Stomach smooth muscle (tissue), 2 donors: Measurements from ENCODE around the gene POGK.

Source experiments
- H3K27ac ChIP-seq: one replicate; pipeline ENCODE4 v1.7.0; 2013; ENCODE audit warnings: mild to moderate bottlenecking, low read length, inconsistent platforms
- H3K27me3 ChIP-seq, 2 donors: one replicate each; pipeline ENCODE4 v1.7.0; 2013; ENCODE audit warnings: low read length in 2 of 2; ENCODE audit not compliant: insufficient read depth in 2 of 2, control insufficient read depth in 1 of 2
- H3K36me3 ChIP-seq, 2 donors: one replicate each; pipeline ENCODE4 v1.7.0; 2013; ENCODE audit warnings: low read length in 2 of 2; ENCODE audit not compliant: control insufficient read depth in 2 of 2, insufficient read depth in 2 of 2
- H3K4me1 ChIP-seq: one replicate; pipeline ENCODE4 v1.7.0; 2013; ENCODE audit warnings: low read length; ENCODE audit not compliant: control insufficient read depth, insufficient read depth
- H3K4me3 ChIP-seq, 2 donors: one replicate each; pipeline ENCODE4 v1.7.0; 2013; ENCODE audit warnings: low read length in 2 of 2
- H3K9ac ChIP-seq, 2 donors: one replicate each; pipeline ENCODE4 v1.7.0; 2013; ENCODE audit warnings: low read length in 2 of 2, mild to moderate bottlenecking in 1 of 2
- H3K9me3 ChIP-seq, 2 donors: one replicate each; pipeline ENCODE4 v1.7.0; 2013; ENCODE audit warnings: low read length in 2 of 2; ENCODE audit not compliant: control insufficient read depth in 2 of 2
- donor health status: healthy.
- donor health status: Pancreatic carcinoma.

Gene POGK

DNA sequence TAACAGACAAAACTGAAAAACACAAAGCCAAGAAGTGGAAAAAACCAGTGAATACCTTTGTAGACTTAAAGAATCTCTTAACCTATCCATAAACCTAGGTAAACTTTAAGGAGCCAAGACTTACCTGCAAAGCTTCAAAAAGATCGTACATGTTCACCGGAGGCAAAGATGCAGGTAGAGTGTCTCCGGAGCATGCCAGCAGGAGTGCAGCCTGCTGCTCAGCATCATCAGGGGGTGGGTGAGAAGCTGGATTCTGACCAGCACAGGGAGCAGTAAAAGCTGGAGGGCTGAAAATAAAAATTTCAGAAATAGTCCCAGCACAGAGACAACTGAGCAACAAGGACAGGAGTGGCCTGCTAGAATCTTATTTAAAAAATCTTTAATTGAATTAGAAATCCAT lies 18.7 kb downstream of the POGK start:
- no peak overlapping the region for H3K27ac ChIP-seq
- no peak overlapping the region for H3K9ac ChIP-seq
- no peaks in the 10 kb centered on the region for H3K9me3 ChIP-seq
- H3K4me1 ChIP-seq = no peaks in the 10 kb centered on the region
- H3K27me3 ChIP-seq = no peaks in the 10 kb centered on the region
- peaks cover 39 to 45% of the 10 kb centered on the region in 2 donors for H3K36me3 ChIP-seq
- no peak overlapping the region for H3K4me3 ChIP-seq

DNA sequence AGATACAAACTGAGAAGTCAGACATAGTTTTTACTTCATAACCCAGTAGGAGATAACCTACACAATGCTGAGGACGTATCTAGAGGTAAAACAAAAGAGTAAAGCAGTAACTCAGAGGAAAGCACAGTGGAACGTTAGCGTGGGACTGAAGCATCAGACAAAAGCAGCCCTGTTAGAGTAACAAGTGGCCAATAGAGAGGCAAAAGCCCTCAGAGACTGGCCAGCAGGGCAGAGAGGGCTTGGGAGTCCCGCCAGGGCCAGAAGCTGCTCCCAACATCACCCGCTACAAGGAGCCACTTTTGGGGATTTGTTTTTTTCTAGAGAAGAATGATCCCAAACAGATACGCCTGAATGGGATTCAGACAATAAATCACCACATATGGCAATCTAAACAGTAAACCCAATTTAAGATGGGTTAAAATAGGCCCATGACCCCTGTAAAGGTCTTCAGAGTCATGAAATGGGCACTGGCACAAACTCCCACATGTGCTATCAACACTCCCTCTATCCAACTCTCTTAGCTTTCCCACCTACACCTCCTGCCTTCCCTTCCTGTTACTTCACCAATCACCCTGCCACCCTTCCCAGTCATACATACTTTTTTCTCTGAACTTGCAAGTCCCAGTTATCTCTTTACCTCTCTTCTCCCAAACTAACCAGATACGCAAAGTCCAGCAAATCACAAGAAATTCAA lies 19.6 kb downstream of the POGK start:
- H3K36me3 ChIP-seq = peaks cover 35 to 36% of the 10 kb centered on the region in 2 donors
- no peak overlapping the region for H3K4me3 ChIP-seq
- no peak overlapping the region for H3K27ac ChIP-seq
- H3K9ac ChIP-seq = no peak overlapping the region
- no peaks in the 10 kb centered on the region for H3K27me3 ChIP-seq
- H3K4me1 ChIP-seq = no peaks in the 10 kb centered on the region
- H3K9me3 ChIP-seq = no peaks in the 10 kb centered on the region

DNA sequence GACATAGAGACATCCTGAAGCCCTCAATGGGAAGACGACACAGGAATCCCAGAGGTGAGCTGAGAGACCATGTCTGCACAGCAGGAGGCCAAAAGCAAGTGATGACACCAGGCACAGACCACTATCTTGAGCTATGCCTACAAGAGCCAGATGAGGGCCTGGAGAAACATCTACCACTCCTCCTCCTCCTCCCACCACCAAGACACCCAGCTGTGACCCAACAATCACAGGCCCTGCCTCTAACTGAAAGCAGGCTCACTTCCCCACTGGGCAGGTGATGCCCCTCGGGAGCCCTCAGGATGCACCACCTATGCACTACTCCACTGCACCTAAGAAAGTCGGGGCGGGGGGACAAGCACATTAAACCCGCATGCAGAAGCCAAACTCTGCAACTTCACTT lies 20.3 kb downstream of the POGK start:
- no peak overlapping the region for H3K4me3 ChIP-seq
- H3K9ac ChIP-seq = no peak overlapping the region
- no peaks in the 10 kb centered on the region for H3K27me3 ChIP-seq
- no peaks in the 10 kb centered on the region for H3K9me3 ChIP-seq
- peaks cover 35% of the 10 kb centered on the region in 2 donors for H3K36me3 ChIP-seq
- H3K27ac ChIP-seq = no peak overlapping the region
- no peaks in the 10 kb centered on the region for H3K4me1 ChIP-seq

DNA sequence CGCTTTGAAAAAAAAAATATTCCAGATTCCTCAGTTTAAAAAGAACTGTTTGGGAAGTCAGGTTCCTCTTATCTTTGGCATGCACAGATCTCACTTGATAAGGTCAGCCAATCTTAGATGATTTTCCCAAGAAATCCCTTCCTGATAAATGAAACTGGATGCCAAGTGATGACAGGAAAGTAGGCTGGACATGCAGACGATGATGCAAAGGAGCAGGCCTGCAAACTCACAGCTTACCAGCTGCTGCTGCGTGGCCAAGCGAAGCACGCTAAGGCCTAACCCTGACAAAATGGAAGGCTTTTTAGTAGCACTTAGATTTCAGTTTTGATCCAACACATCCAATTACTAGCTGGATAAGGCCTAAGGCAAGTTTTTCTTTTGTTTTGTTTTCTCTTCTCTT lies 26.7 kb downstream of the POGK start:
- no peak overlapping the region for H3K4me3 ChIP-seq
- H3K27ac ChIP-seq = no peak overlapping the region
- H3K9me3 ChIP-seq = no peaks in the 10 kb centered on the region
- H3K27me3 ChIP-seq = no peaks in the 10 kb centered on the region
- H3K4me1 ChIP-seq = no peaks in the 10 kb centered on the region
- H3K36me3 ChIP-seq = peaks cover 15 to 22% of the 10 kb centered on the region in 2 donors
- no peak overlapping the region for H3K9ac ChIP-seq

DNA sequence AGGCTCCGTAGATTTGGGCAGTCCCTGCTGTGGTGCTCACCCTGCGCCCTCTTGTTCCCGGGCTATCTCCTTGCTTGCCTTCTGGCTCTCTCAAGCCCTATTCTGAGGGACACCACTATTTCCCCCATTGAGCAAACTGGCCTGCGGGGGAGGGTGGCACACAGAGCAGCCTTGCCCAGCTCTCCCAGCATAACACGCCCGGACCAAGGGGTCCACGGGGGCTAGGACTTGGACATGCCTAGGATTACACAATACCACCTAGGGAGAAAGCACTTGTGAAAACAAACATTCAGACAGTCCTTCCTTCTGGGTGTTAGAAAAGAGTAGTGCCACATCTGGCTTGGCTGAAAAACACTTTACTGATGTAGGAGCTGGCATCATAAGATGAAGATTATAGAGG lies 29.4 kb downstream of the POGK start:
- Histone ChIP-seq H3K4me1 (peaks cover 7% of the 10 kb centered on the region), H3K4me3 (no peak overlapping the region), H3K27me3 (no peaks in the 10 kb centered on the region), H3K9ac (no peak overlapping the region), H3K9me3 (no peaks in the 10 kb centered on the region), H3K36me3 (peaks cover 11 to 14% of the 10 kb centered on the region in 2 donors), H3K27ac (no peak overlapping the region)

DNA sequence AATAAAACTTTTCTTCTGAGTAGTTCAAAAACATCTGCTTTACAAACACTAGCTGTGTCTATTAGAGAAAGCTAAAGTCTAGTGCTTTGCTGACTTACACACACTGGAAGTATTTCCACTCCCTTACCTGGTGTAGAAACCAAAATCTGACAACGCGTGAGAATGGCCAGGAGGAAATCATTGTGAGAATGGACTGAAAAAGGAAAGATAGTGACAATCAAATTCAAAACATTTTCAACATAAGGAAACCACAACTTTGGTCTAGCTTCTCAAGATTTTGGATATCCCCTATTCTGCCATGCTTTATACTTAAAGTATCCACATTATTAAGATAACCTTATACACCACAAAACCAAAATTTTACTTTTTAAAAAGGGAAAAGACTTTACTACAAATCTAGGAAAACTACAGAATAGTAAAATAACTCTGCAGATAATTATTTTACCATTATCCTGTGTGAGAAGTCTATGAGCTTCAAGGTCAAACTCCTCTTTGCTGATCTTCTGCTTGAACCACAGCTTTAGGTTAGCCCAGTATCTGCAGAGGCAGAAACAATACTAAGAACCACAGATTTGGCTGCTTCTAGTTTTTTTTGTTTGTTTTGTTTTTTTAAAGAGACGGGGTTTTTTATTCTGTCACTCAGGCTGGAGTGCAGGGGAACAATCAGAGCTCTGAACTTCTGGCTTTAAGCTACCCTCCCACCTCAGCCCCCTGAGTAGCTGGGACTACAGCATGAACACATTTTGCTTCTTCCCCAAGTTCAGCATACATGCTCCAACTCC lies 30.2 kb downstream of the POGK start:
- no peak overlapping the region for H3K27ac ChIP-seq
- no peak overlapping the region for H3K4me3 ChIP-seq

DNA sequence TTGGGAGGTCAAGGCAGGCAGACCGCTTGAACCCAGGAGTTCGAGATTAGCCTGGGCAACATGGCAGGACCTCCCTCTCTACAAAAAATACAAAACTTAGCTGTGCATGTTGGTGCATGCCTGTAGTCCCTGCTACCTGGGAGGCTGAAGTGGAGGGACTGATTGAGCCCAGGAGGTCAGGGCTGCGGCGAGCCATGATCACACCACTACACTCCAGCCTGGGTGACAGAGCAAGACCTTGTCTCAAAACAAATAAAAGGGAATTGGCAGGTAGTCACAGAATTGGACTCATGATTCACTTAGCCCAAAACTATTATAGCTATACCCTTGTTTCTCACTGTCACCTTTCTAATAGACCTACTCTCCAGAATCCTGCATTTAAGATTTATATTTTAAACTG lies 31.3 kb downstream of the POGK start:
- H3K9ac ChIP-seq = no peak overlapping the region
- peaks cover 8 to 10% of the 10 kb centered on the region in 2 donors for H3K36me3 ChIP-seq
- no peak overlapping the region for H3K4me3 ChIP-seq
- H3K4me1 ChIP-seq = peaks cover 13% of the 10 kb centered on the region
- H3K27ac ChIP-seq = no peak overlapping the region
- H3K27me3 ChIP-seq = no peaks in the 10 kb centered on the region
- H3K9me3 ChIP-seq = no peaks in the 10 kb centered on the region

More for the DNA sequence above, 30.2 kb downstream of the POGK start:
- Histone ChIP-seq H3K9me3 (no peaks in the 10 kb centered on the region), H3K9ac (no peak overlapping the region), H3K4me1 (peaks cover 7% of the 10 kb centered on the region), H3K27me3 (no peaks in the 10 kb centered on the region), H3K36me3 (peaks cover 8 to 12% of the 10 kb centered on the region in 2 donors)

DNA sequence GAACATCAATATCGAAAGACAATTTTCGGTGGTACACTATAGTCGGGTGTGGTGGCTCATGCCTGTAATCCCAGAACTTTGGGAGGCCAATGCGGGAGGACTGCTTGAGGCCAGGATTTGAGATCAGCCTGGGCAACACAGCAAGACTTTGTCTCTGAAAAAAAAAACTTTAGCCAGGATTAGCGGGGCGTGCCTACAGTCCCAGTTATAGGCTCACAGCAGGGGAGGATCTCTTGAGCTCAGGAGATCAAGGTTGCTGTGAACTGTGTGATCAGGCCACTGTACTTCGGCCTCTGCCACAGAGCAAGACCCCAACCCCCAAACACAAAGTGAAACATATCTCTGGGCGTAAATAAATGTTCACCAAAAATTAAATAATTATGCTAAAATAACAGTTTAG lies 35.2 kb downstream of the POGK start:
- Histone ChIP-seq H3K4me1 (peaks cover 13% of the 10 kb centered on the region), H3K27ac (no peak overlapping the region), H3K4me3 (no peak overlapping the region), H3K27me3 (no peaks in the 10 kb centered on the region), H3K9ac (no peak overlapping the region), H3K9me3 (no peaks in the 10 kb centered on the region), H3K36me3 (peaks cover 0 to 2% of the 10 kb centered on the region in 2 donors)

DNA sequence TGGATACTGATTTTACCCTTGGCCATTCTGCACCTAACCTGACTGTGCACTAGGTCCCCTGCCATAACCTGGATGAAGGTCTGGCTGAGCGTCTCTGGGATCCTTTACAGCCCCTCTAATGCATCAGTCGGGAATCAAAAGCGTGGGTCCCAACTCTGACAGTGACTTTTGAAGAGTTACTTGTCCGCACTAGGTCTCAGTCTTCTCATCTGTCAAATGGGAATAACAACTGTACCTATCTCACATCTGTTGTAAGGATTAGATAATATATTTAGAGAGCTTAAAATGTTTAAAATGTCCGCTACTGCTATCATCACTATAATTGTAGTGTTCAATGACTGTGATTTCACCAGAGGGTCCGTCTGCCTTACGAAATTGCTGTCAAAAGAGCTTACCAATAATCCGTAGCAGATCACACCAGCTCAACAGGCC lies 36.0 kb downstream of the POGK start:
- H3K9ac ChIP-seq = peak overlapping the region; percentile 79 to 82
- peaks cover 13% of the 10 kb centered on the region for H3K4me1 ChIP-seq
- no peaks in the 10 kb centered on the region for H3K27me3 ChIP-seq
- H3K9me3 ChIP-seq = no peaks in the 10 kb centered on the region
- H3K4me3 ChIP-seq = peak overlapping the region; percentile 85 to 91
- peaks cover 0 to 2% of the 10 kb centered on the region in 2 donors for H3K36me3 ChIP-seq
- H3K27ac ChIP-seq = peak overlapping the region; percentile 81

DNA sequence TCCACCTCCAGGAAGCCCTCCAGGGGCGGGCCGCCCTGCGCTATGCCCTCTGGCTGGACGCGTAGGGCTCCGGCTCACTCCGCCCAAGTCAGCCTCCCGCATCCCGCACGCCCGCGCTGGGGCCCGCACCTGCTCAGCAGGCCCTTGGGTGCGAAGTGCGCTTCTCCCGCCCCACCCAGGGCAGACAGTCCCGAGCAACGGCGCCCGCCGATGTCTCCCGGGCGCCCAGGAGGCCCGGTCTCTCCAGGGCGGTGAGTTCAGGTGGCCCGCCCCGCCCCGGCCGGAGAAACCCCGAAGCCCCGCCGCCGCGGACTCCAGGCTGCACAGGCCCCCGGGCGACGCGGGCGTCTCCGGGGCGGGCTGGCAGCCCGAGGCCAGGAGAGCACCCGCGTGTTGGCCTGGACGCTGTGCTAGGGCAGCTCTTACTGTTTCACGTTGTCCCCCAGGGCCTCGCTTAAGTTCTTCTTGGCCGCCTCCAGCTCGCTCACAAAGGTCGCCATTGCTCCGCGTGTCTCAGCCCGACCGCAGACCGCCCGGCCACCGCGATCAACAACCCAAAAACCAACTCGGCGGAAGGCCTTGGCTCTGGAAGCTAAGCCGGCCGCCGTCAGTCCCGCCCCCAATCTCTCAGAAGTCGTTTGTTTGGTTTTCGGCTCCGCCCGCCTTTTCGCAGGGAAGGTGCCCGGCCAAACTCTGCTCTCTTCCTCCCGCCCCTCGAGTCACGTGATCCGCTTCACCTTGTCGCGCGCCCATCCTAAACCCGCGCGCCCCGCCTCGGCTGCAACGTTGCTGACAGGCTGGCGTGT lies 36.7 kb downstream of the POGK start, which contains the start of gene TADA1:
Gene TADA1, minus strand, starts transcription at position 531 of the 806 bp plus-strand sequence. Its CDS starts 31 bp downstream, at position 500.
- peak within 1 kb of the TSS; percentile 81 for H3K27ac ChIP-seq
- peaks cover 13% of the 10 kb centered on the region for H3K4me1 ChIP-seq
- H3K9ac ChIP-seq = peak within 1 kb of the TSS; percentile 79 to 82
- H3K36me3 ChIP-seq = peaks cover 0 to 2% of the 10 kb centered on the region in 2 donors
- H3K4me3 ChIP-seq = peak within 1 kb of the TSS; percentile 85 to 91
- H3K9me3 ChIP-seq = no peaks in the 10 kb centered on the region
- H3K27me3 ChIP-seq = no peaks in the 10 kb centered on the region
